ENCODE data around the gene ZNF597.
"Not testable (repeated sequence)": the region's sequence is repeated elsewhere in the genome, so short reads cannot be mapped to it uniquely, and the experiment has no call there.

The ZNF597 gene

GRCh38 chr16:3480901-3481695 lies 37.8 kb upstream of the ZNF597 start:
- no peak for DNase-seq (ENCODE audit: low read depth)
- no peak for TF ChIP-seq CTCF (IDR thresholded peaks at IDR 0.05; ENCODE audit: insufficient read depth, low read depth, low read length, missing control alignments)
- H3K4me3 ChIP-seq (ENCODE audit: low read length) = no peak overlapping the region

GRCh38 chr16:3479654-3480216 lies 36.4 kb upstream of the ZNF597 start:
- DNase-seq (ENCODE audit: low read depth) = no peak
- H3K4me3 ChIP-seq (ENCODE audit: low read length) = no peak overlapping the region
- TF ChIP-seq CTCF (IDR thresholded peaks at IDR 0.05; ENCODE audit: insufficient read depth, low read depth, low read length, missing control alignments) = no peak

GRCh38 chr16:3478242-3478925 lies 35.1 kb upstream of the ZNF597 start:
- H3K4me3 ChIP-seq (ENCODE audit: low read length) = no peak overlapping the region
- DNase-seq (ENCODE audit: low read depth) = no peak
- TF ChIP-seq CTCF (IDR thresholded peaks at IDR 0.05; ENCODE audit: insufficient read depth, low read depth, low read length, missing control alignments) = no peak

GRCh38 chr16:3476409-3476808 lies 33.1 kb upstream of the ZNF597 start:
- DNase-seq (ENCODE audit: low read depth) = no peak
- no peak overlapping the region for H3K4me3 ChIP-seq (ENCODE audit: low read length)
- TF ChIP-seq CTCF (IDR thresholded peaks at IDR 0.05; ENCODE audit: insufficient read depth, low read depth, low read length, missing control alignments) = no peak

- no peak for DNase-seq (ENCODE audit: low read depth)
- no peak for TF ChIP-seq CTCF (IDR thresholded peaks at IDR 0.05; ENCODE audit: insufficient read depth, low read depth, low read length, missing control alignments)
- no peak overlapping the region for H3K4me3 ChIP-seq (ENCODE audit: low read length)
Measured at GRCh38 chr16:3475604-3476375, 32.5 kb upstream of the ZNF597 start.

- DNase-seq (ENCODE audit: low read depth); H3K4me3 ChIP-seq (ENCODE audit: low read length): not testable (repeated sequence)
Measured at GRCh38 chr16:3474870-3475269, 31.6 kb upstream of the ZNF597 start.

Data from epithelial cell of esophagus (primary cell).